SK-N-SH treated with all-trans-retinoic acid at 6 μM for 48 hours (cell line): ENCODE results near the gene LTBP1.

Experiments used
- GLIS3 ChIP-seq: fragments of 250-450 bp; sonication (Bioruptor Pico); IDR thresholded peaks from 2 replicates; pipeline ENCODE4 v1.5.0; 2020; ENCODE audit warnings: mild to moderate bottlenecking, moderate library complexity
- RARB ChIP-seq: fragments of 250-450 bp; sonication (Bioruptor Pico); IDR thresholded peaks from 2 replicates; pipeline ENCODE4 v1.8.0; 2021; ENCODE audit warnings: mild to moderate bottlenecking, moderate library complexity
- TF ChIP-seq, protein P1 (sequence below): fragments of 250-450 bp; sonication (Bioruptor Pico); IDR thresholded peaks from 2 replicates; pipeline ENCODE4 v1.8.0; 2021; ENCODE audit warnings: low read depth, mild to moderate bottlenecking, moderate library complexity, borderline replicate concordance
- TF ChIP-seq, protein P2 (sequence below): fragments of 250-450 bp; sonication (Bioruptor Pico); IDR thresholded peaks from 2 replicates; pipeline ENCODE4 v1.8.0; 2020; ENCODE audit warnings: mild to moderate bottlenecking, moderate library complexity, borderline replicate concordance
- TF ChIP-seq, protein P3 (sequence below): fragments of 250-450 bp; sonication (Bioruptor Pico); IDR thresholded peaks from 2 replicates; pipeline ENCODE4 v1.5.1; 2020; ENCODE audit warnings: low read depth, mild to moderate bottlenecking, moderate library complexity

DNA sequence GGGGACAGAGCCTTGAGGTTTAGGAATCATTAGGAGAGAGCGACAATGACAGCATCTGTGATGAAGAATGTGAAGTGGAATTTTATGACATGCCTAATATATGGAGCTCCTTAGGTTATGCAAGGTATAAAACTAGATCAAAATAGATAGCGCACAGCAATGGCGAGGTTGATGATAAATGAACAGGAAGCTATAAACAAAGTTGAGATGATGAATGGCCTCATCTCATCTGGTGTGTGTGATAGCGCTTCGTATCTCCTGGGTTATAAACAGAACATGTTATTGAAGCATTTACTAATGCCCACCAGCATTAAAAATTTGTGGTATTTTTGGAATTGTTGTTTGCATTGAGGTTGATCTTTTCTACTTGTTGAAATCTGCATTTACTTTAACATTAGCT lies 231.5 kb downstream of the LTBP1 start:
- TF ChIP-seq RARB (CRISPR knock-in tag) (no peak), GLIS3 (CRISPR knock-in tag) (no peak)
- TF ChIP-seq, protein P1, sequence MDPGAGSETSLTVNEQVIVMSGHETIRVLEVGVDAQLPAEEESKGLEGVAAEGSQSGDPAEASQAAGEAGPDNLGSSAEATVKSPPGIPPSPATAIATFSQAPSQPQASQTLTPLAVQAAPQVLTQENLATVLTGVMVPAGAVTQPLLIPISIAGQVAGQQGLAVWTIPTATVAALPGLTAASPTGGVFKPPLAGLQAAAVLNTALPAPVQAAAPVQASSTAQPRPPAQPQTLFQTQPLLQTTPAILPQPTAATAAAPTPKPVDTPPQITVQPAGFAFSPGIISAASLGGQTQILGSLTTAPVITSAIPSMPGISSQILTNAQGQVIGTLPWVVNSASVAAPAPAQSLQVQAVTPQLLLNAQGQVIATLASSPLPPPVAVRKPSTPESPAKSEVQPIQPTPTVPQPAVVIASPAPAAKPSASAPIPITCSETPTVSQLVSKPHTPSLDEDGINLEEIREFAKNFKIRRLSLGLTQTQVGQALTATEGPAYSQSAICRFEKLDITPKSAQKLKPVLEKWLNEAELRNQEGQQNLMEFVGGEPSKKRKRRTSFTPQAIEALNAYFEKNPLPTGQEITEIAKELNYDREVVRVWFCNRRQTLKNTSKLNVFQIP (CRISPR knock-in tag): no peak
- TF ChIP-seq, protein P2, sequence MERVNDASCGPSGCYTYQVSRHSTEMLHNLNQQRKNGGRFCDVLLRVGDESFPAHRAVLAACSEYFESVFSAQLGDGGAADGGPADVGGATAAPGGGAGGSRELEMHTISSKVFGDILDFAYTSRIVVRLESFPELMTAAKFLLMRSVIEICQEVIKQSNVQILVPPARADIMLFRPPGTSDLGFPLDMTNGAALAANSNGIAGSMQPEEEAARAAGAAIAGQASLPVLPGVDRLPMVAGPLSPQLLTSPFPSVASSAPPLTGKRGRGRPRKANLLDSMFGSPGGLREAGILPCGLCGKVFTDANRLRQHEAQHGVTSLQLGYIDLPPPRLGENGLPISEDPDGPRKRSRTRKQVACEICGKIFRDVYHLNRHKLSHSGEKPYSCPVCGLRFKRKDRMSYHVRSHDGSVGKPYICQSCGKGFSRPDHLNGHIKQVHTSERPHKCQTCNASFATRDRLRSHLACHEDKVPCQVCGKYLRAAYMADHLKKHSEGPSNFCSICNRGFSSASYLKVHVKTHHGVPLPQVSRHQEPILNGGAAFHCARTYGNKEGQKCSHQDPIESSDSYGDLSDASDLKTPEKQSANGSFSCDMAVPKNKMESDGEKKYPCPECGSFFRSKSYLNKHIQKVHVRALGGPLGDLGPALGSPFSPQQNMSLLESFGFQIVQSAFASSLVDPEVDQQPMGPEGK (CRISPR knock-in tag): no peak
- TF ChIP-seq, protein P3, sequence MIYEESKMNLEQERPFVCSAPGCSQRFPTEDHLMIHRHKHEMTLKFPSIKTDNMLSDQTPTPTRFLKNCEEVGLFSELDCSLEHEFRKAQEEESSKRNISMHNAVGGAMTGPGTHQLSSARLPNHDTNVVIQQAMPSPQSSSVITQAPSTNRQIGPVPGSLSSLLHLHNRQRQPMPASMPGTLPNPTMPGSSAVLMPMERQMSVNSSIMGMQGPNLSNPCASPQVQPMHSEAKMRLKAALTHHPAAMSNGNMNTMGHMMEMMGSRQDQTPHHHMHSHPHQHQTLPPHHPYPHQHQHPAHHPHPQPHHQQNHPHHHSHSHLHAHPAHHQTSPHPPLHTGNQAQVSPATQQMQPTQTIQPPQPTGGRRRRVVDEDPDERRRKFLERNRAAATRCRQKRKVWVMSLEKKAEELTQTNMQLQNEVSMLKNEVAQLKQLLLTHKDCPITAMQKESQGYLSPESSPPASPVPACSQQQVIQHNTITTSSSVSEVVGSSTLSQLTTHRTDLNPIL (CRISPR knock-in tag): no peak
